ENCODE results near the gene SPOP.
A peak's percentile ranks its signal among the peaks of the same experiment; 100 is the strongest.

SPOP gene

DNA sequence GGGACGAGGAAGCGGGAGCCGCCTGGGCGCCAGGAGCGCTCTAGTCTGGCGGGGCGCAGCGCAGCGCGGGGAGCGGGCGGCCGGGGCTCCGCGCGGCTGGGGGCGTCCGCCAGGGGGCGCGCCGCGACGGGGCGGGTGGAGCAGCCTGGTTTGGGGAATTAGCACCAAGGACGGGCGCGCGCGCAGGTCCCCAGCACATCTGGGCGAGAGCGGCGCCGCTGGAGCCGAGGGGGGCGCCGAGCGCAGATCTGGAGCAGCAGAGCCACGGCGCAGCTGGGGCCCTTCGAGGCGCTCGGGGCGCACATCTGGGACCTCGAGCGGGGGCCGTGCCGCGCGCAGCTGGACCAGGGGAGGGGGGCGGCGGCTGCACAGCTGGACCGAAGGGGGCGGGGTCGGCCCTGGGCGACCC, 102.2 kb downstream of the SPOP start, which contains the start of gene NXPH3 (continued):
- TF ChIP-seq IKZF3 (tag by site-specific recombination; IDR thresholded peaks at IDR 0.05) (0 out of 2 replicates have a peak, but pooled peaks have one; percentile 22), KLF10 (tag by site-specific recombination; IDR thresholded peaks at IDR 0.05) (peak; percentile 72), GLIS2 (tag by site-specific recombination; IDR thresholded peaks at IDR 0.05) (peak; percentile 17; the same call in 1 of the 2 replicates), ZNF292 (tag by site-specific recombination; IDR thresholded peaks at IDR 0.05; ENCODE audit: borderline replicate concordance, low read depth) (no peak), ZNF596 (tag by site-specific recombination; IDR thresholded peaks at IDR 0.05) (no peak), RBAK (tag by site-specific recombination; IDR thresholded peaks at IDR 0.05) (no peak)
- TF ChIP-seq, protein P1, sequence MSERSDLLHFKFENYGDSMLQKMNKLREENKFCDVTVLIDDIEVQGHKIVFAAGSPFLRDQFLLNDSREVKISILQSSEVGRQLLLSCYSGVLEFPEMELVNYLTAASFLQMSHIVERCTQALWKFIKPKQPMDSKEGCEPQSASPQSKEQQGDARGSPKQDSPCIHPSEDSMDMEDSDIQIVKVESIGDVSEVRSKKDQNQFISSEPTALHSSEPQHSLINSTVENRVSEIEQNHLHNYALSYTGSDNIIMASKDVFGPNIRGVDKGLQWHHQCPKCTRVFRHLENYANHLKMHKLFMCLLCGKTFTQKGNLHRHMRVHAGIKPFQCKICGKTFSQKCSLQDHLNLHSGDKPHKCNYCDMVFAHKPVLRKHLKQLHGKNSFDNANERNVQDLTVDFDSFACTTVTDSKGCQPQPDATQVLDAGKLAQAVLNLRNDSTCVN (tag by site-specific recombination; optimal IDR thresholded peaks at IDR 0.05), result peak; percentile 68

DNA sequence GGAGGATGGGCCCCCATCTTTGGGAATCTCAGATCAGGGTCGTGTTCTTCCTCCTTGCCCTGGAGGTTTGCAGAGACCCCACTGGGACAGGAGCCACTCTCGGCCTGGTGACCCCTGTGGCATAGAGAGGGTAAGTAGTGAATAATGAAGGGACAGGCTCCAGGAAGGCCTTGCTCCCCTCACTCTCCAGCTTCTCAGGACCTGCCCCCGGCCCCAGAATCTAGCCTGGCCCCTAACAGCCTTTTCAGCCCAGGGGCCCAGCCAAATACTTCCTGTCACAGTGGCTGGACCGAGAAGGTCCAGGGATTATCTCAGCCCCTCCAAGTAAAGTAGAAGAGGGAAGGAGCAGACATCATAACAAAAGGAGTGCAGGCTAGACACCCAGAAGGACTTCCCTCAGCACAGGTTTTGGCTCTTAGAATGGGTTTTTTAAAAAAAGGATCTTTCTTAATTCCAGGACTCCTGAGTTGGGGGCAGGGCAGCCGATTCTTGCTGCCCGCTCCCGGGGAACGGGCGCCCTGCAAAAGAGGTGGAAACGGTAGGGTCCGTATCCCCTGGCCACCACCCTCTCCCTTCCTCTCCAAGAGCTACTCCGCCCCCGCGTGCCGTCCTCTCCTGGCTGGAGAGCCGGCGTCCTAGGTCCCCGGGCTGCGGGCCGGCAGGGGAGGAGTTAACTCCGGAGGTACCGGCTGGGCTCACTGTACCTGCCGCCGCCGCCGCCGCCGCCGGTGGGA, 102.8 kb downstream of the SPOP start:
- peaks cover 3% of the 10 kb centered on the region; the same call in 1 of the 2 replicates for H3K4me1 ChIP-seq (ENCODE audit: control insufficient read depth, insufficient read depth, low read length)
- TF ChIP-seq ZBTB8A (tag by site-specific recombination; IDR thresholded peaks at IDR 0.05) (peak; percentile 15; the same call in 1 of the 2 replicates), ZNF624 (tag by site-specific recombination; IDR thresholded peaks at IDR 0.05) (no peak), EGR2 (tag by site-specific recombination; IDR thresholded peaks at IDR 0.05; ENCODE audit: low read depth) (no peak), ZNF292 (tag by site-specific recombination; IDR thresholded peaks at IDR 0.05; ENCODE audit: borderline replicate concordance, low read depth) (no peak), ZNF366 (tag by site-specific recombination; conservative IDR thresholded peaks at IDR 0.05) (0 out of 2 replicates have a peak, but pooled peaks have one; percentile 8), ZNF560 (tag by site-specific recombination; IDR thresholded peaks at IDR 0.05; ENCODE audit: borderline replicate concordance) (0 out of 2 replicates have a peak, but pooled peaks have one; percentile 47)
- TF ChIP-seq, protein P2, sequence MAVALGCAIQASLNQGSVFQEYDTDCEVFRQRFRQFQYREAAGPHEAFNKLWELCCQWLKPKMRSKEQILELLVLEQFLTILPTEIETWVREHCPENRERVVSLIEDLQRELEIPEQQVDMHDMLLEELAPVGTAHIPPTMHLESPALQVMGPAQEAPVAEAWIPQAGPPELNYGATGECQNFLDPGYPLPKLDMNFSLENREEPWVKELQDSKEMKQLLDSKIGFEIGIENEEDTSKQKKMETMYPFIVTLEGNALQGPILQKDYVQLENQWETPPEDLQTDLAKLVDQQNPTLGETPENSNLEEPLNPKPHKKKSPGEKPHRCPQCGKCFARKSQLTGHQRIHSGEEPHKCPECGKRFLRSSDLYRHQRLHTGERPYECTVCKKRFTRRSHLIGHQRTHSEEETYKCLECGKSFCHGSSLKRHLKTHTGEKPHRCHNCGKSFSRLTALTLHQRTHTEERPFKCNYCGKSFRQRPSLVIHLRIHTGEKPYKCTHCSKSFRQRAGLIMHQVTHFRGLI (tag by site-specific recombination; IDR thresholded peaks at IDR 0.05), result 0 out of 2 replicates have a peak, but pooled peaks have one; percentile 10
- H3K36me3 ChIP-seq (ENCODE audit: control insufficient read depth in 2 of 2, insufficient read depth in 1 of 2, low read length in 2 of 2), result no peaks in the 10 kb centered on the region
- CTCF ChIA-PET, result interaction anchor here (0.6 to 14.4 kb wide), 18 partner anchors 8 to 1559 kb away, joined by 3 to 486 read pairs (median 4); partner anchors contain the start of gene SLC35B1
- peak overlapping the region; percentile 20 for H3K4me3 ChIP-seq (ENCODE audit: low read depth, low read length)
- H3K27ac ChIP-seq (ENCODE audit: extremely low read depth, low read depth, low read length), result no peak overlapping the region
- H3K9me3 ChIP-seq (ENCODE audit: control insufficient read depth, insufficient read depth, low read depth, low read length), result no peaks in the 10 kb centered on the region
- POLR2A ChIA-PET, result interaction anchor here (0.9 to 1.4 kb wide), 2 partner anchors 133 to 189 kb away, joined by 3 to 7 read pairs; partner anchors contain the start of genes FAM117A and SLC35B1

DNA sequence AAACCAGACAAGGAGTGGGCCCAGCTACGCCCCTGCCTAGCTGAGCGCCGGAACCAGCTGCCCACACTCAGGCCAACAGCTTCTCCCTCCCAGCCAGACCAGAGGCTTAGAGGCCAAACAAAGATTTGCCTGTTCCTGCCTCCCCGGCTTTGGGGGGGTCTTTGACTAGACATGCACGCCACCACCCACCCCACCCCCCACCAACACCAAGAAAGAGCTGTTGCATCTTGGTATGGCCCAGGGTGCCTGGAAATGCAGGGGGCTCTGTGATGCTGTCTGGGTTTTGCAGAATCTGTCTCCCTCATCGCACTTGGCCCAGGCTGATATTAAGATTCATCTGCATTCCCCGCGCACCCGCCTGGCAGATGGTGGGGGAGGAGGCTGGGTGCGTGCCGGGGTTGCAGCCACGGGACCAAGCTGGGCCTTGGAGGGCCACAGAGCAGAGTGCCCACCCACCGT, 103.5 kb downstream of the SPOP start:
- Histone ChIP-seq H3K4me1 (ENCODE audit: control insufficient read depth, insufficient read depth, low read length) (peaks cover 3% of the 10 kb centered on the region; the same call in 1 of the 2 replicates), H3K36me3 (ENCODE audit: control insufficient read depth in 2 of 2, insufficient read depth in 1 of 2, low read length in 2 of 2) (no peaks in the 10 kb centered on the region), H3K27ac (ENCODE audit: extremely low read depth, low read depth, low read length) (no peak overlapping the region), H3K9me3 (ENCODE audit: control insufficient read depth, insufficient read depth, low read depth, low read length) (no peaks in the 10 kb centered on the region), H3K4me3 (ENCODE audit: low read depth, low read length) (no peak overlapping the region)
- ChIA-PET POLR2A (interaction anchor here (0.9 kb wide), 1 partner anchor 134 kb away, joined by 3 read pairs; the partner anchor contains the start of gene SLC35B1), CTCF (interaction anchor here (0.7 to 14.4 kb wide), 12 partner anchors 12 to 1575 kb away, joined by 3 to 486 read pairs (median 4); partner anchors contain the start of gene SLC35B1)
- TF ChIP-seq, protein P3, sequence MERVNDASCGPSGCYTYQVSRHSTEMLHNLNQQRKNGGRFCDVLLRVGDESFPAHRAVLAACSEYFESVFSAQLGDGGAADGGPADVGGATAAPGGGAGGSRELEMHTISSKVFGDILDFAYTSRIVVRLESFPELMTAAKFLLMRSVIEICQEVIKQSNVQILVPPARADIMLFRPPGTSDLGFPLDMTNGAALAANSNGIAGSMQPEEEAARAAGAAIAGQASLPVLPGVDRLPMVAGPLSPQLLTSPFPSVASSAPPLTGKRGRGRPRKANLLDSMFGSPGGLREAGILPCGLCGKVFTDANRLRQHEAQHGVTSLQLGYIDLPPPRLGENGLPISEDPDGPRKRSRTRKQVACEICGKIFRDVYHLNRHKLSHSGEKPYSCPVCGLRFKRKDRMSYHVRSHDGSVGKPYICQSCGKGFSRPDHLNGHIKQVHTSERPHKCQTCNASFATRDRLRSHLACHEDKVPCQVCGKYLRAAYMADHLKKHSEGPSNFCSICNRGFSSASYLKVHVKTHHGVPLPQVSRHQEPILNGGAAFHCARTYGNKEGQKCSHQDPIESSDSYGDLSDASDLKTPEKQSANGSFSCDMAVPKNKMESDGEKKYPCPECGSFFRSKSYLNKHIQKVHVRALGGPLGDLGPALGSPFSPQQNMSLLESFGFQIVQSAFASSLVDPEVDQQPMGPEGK (tag by site-specific recombination; IDR thresholded peaks at IDR 0.05), result no peak
- peak; percentile 64 for TF ChIP-seq EGR2 (tag by site-specific recombination; IDR thresholded peaks at IDR 0.05; ENCODE audit: low read depth)
- TF ChIP-seq TRIM28 (IDR thresholded peaks at IDR 0.05; ENCODE audit: borderline replicate concordance, low read length), result no peak
- TF ChIP-seq ZFHX2 (tag by site-specific recombination; conservative IDR thresholded peaks at IDR 0.05), result peak; percentile 71
- no peak for TF ChIP-seq ZNF16 (tag by site-specific recombination; IDR thresholded peaks at IDR 0.05; ENCODE audit: low read depth)
- no peak for TF ChIP-seq ZSCAN16 (tag by site-specific recombination; IDR thresholded peaks at IDR 0.05)
